HG03439 (cell line): ENCODE results near the gene FOS.

Experiments
- ATAC-seq: cut with Tn5 transposase; IDR thresholded peaks from one replicate; pipeline ENCODE4 v1.9.1; 2021; ENCODE audit warnings: mild to moderate bottlenecking, moderate library complexity; ENCODE audit not compliant: unreplicated experiment

The FOS gene

DNA sequence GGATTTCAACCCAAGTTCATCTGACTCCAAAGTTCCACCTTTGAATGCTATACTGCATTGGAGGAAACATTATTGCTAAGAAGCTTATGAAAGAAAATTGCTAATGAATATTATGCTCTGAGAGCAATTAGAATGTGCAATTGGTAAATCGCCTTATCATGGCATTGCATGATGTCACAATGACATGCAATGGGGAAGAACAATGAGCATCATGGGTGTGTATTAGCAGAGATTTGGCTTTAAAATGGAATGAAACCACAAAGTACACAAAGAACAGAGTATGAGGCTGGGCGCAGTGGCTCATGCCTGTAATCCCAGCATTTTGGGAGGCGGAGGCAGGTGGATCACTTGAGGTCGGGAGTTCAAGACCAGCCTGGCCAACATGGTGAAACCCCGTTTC is 34.7 kb downstream of the FOS start:
- ATAC-seq, result no peak

DNA sequence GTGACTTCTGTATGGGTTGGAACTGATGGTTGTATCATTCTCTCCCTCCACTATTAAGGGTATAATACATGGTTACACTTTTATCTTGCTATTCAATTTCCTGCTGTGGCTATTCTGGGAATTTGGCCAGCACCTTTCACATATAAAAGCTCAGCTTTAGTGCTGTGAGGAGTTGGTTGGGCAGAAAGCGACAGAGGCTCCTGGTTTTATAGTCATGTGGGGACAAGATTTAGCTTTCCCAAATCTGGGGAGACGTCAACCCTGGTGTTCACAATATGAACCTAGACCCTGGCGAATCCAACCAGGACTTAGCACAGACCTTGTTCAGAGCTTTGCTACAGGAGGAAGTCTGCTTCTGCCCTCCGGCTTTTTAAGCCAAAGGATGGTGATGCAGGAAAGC is 36.5 kb downstream of the FOS start:
- no peak for ATAC-seq

DNA sequence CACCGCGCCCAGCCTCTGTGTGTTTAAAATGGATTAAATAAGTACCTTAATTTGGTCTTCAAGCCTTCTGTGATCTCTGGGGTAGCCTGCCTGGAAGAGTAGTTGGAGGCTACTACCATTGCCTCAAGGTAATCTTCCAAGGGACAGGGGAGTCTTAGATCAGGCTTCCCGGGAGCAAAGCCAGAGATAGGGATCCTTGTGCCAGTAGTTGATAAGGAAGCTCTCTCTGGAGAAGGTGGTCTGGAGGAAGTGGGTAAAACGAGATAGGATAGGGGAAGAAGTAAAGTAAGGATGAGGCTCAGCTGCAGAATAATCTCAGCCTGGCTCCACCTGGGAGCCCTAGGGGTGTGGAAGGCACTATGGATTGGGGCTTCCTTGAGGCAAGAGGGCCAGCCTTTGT is 38.5 kb downstream of the FOS start:
- ATAC-seq, result no peak

DNA sequence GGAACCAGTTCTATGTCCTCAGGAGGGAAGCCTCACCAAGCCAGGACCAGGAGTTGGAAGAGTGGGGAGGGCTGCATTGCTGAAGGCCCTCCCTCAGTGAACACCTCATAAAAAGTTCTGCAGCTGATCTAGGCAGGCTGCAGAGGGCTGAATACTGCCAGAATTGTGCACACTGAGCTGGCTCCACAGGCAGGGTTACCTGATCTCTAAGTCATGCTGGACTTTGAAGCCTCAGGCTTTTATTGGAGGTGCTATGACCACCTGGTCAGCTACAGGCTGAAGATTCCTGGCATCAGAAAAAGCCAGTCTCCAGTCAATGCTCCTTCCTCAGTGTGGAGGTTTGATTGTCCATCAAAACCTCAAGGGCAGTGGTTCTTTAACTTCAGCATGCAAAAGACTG is 39.7 kb downstream of the FOS start:
- no peak for ATAC-seq

DNA sequence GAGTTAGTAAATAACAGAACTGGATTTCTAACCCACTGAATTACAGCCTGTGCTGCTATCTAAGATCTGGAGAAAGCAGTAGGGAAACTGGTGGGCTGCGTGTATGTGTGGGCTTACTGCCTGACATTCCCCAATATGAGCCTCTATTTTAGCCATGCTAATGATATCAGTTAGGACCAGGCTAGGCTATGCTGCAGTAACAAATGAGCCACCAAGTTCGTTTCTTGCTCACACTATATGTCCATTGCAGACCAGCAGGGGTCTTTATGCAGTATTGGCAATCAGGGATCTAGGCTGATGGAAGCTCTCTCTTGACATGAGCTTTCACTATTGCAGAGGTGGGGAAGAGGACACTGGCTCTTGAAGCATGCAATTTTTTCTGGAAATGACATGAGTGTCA is 40.4 kb downstream of the FOS start:
- ATAC-seq, result no peak

DNA sequence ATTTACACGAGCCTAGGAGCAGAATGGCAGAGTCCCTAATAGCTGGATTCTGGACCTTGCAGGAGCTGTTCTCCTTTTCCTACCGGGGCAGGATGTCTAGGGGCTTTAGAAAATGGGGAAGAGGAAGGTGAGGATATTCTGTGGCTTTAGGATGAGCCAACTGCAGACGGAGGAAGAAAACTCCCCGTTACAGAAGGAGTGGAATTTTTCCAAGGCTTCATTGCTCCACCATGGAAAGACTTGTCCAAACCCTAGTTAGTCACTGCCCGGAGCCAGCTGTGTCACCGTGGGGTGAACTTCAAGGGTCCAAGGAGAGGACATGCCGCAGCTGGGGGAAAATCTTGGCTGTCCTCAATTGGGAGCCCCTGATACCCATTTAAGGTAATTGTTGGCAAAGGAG is 41.6 kb downstream of the FOS start:
- no peak for ATAC-seq

DNA sequence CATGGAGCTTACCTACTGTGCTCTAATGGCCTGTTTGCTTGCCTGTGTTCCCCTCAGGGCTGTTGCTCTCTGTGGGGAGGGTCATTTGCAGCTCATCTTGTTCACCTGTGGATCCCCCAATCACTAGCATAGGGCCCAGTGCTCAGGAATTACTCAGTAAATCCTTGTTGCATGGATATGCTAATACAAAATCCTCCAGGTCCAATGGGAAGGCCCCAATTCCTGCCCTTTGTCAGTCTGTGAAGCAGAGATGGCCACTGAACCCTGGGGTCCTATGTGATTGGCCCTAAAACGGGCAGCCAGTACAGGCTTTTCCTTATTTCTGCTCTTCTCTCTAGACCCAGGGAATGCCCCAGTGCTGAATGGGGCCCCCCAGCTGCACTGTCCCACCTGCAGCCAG is 44.1 kb downstream of the FOS start:
- no peak for ATAC-seq

DNA sequence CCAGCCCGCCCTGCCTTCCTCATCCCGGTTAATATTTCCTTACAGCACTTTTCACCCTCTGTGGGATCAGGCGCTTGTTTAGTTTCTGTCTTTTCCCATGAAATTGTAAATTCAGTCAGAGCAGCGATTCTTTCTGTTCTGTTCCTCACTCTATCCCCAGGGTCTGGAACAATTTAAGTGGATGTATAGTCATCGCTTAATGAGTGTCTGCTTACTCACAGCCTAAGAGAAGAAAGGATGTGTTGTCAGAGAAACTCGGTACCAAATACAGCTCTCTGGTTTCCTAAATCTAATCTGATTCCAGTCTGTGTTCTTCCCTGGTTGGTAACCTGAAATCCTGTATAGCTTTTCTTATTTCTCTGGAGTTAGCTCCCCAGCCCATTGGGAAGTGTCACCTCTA is 44.9 kb downstream of the FOS start:
- ATAC-seq, result no peak

DNA sequence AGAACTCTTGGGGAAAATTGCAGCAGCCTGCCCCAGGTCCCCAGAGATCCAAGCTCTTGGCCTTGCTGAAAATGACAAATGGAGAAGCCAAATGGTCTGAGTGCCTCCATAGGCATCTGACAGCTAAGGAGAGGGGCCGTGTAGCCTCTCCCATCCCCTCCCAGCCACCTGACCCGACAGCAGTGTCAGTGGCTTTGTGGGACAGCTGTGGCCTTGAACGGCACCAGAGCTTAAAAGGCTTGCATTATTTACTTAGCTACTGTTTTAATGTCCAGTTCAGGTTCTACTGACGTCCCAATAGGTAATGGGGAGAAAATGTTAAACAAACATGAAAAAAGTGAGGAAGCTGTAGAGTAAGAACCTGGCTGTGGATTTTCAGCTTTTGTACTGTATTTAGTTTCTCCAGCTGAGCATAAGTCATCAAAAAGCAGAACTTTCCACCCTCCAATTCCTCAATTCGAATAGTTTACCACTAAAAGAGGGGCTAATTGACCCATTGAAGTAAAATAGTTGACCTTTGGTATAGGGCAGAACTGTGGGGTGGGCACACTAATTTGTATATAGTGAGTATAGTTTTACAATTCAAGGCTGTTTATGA is 50.0 kb downstream of the FOS start:
- no peak for ATAC-seq

DNA sequence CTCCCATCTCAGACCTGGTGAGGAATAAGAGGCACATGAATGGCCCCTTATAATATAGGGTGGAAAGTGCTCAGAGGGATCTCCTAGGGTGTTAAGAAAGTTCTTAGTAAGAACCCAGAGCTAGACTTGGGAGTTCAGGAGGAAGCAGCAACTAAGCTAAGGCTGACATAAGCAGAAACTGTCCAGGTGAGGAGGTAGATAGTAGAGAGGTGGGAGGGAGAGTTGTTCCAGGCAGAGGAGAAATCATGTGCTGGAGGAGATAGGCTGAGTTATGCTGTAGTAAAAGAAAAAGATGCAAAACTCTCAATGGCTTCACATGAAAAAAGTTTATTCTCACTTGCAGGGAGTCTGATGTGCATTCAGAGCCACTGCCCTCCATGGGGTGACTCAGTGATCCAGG is 50.7 kb downstream of the FOS start:
- ATAC-seq, result no peak

DNA sequence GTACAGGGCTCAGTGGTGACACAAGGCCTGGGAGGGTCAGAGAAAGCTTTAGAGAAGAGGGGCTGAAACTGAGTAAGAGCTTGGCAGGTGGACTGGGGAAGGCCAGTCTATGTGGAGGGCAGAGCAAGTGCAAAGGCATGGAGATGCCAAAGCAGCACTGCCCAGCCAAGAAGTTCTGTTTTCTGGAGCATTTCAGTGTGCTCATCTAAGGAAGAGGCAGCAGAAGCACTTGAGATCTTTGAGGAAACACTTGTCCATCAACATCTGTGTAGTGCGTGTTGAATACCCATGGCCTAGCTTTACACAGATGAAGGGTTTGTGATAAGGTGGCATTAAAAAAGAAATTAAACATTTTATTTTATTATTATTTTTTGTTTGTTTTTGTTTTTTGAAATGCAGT is 52.8 kb downstream of the FOS start:
- ATAC-seq, result no peak
